NCI-H1048 (cell line): ENCODE data around the gene GNAT1.

Source experiments
- DNase-seq: peaks from one replicate; lab custom pipeline; 2025; lab: John Stamatoyannopoulos, UW

The GNAT1 gene

DNA sequence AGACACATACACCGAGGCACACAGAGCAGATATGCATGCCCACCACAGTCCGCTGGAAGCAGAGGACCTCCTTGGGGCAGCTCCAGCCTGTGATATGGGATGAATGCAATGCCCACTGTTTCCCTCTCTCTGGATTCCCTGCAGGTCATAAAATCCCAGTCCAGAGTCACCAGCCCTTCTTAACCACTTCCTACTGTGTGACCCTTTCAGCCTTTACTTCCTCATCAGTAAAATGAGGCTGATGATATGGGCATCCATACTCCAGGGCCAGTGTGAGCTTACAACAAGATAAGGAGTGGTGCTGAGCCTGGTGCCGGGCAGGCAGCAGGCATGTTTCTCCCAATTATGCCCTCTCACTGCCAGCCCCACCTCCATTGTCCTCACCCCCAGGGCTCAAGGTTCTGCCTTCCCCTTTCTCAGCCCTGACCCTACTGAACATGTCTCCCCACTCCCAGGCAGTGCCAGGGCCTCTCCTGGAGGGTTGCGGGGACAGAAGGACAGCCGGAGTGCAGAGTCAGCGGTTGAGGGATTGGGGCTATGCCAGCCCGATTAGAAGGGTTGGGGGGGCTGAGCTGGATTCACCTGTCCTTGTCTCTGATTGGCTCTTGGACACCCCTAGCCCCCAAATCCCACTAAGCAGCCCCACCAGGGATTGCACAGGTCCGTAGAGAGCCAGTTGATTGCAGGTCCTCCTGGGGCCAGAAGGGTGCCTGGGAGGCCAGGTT, at the start of gene GNAT1:
TSS of gene GNAT1 (plus strand) at position 675 of the 725 bp plus-strand sequence. CDS start 116 bp downstream, outside the sequence.
- DNase-seq, result no peak

DNA sequence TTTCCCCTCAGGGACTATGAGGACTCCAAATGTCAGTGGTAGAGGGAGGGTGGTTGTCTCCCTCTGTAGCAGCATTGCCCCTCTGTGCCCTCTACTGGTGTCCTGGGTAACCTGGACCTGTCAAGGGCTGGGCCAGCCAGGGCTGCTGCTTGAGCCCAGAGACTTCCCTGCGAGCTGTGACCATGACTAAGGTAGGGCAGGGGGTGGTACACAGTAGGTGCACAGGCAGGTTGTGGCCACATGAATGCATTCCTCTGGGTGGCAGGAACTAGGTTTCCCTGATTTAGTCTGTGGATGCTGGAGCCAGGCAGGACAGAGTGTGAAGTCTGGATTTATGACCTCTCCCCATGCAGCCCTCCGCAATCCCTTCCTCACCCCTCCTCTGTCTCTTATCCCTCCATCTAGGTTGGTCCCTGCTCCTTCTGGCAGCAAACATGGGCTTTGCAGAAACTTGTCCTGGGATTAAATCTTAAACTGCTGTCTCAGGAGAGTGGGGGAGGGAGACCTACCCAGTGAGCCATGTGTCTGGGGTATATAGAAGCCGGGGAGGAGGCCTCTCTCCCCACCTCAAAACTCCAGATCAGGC, 45.0 kb upstream of the GNAT1 start:
- DNase-seq, result no peak

DNA sequence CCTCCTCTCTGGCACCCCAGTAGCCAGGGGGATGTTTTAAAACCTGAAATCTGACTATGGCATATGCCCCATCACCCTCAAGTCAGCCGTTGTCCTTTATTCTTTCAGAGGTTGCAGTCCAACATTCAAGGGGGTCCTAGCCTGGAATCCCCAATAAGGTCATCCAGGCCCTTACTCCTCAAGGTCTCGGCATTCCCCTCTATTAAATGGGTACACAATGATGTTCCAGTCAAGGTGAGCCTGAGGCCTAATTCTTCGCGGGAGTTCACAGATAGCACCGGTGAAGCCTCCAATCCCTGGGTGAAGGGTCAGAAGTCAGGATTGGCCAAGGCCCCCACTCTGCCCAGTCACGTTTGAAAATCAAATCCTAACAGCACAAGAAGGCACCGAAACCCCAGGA, 44.4 kb upstream of the GNAT1 start:
- no peak for DNase-seq

DNA sequence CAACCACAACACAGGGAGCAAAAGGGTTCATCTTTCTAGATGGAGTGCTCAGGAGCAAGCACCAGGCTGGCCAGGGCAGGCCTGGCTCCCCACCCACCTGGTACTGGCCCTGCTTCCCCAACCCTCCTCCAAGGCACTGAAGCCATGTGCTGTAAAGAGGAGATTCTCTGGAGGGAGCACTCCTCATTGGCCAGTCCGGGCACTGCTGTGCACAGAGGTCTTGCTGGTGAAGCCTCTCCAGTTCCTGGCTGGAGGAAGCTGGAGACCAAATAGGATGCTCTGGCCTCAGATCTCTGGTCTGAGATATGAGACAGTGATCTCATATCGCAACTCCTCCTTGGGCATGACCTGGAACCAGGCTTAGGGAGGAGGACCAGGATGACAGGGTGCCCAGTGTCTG, 44.0 kb upstream of the GNAT1 start:
- no peak for DNase-seq

DNA sequence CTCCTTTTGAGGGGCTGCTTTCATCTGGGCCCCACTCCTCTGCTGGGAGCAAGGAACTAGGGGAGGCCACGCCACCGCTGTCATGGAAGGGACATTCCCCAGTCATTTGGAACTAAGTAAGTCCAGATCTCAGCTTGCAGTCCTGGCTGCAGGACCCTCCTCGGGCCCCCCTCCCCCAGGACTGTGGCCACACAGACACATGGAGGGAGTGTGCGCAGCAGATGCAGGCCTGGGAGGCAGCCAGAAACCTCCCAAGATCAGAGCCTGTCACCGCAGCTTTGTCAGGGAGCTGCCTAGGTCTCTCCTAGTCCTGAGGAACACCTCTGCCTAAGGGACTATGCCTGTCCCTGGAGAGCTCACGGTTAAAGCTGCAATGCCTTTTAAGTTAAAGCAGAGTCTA, 43.5 kb upstream of the GNAT1 start:
- no peak for DNase-seq

DNA sequence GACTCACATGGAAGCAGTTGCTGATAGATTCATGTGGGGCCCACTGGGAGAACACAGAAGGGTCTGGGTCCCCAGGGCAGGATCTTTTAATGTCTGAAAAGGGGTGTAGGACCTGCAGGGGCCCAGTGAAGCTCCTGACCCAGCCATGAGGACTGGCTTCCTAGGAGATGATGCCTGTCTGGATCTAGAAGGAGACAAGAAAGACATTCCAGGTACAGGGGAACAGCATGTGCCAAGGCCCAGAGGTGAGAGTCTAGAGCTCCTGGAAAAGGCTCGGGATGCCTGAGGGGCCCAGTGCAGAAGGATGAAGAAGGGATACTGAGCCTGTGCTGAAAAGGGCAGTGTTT, 41.0 kb upstream of the GNAT1 start:
- no peak for DNase-seq

DNA sequence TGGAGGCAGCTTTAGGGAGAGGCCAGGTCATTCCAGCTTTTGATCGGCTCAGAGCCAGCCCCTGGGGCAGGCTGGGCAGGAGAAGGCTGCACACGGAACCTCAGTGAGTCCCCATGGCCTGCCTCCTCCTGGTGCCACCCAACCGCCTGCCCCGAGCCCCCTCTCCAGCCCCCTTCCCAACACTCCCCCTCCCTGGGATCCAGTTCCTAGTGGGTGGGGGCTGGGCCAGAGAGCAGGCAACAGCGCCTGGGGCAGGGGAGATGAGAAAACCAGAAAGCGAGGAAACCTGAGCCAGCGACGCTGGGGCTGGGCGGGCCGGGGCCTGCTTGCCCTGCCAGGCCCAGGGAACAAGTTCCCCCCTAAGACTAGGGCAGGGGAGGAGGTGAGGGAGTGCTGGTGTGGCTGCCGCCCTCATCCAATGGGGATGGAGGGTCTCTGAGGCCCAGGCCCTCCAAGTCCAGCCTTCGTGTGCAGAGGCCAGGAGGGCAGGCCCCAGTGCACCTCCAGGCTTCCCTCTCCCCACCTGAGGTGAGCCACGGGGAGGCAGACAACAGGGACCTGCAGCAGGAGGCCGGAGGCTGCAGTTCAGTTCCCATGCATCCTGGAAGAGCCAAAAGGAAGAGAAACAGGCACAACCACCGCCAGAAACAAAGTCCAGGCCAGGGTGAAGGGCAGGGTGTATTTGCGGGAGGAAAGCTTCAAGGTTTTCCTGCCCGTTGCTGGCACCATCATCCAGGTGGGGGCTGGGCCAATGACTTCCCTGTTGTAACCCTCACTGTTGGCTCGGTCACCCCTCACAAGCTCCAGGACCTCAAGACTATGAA, 40.3 kb upstream of the GNAT1 start:
- no peak for DNase-seq

- DNase-seq, result no peak
Observed at GRCh38 chr3:50151728-50152127, 39.7 kb upstream of the GNAT1 start.

- DNase-seq, result no peak
Observed at GRCh38 chr3:50153782-50154475, 37.5 kb upstream of the GNAT1 start.

DNA sequence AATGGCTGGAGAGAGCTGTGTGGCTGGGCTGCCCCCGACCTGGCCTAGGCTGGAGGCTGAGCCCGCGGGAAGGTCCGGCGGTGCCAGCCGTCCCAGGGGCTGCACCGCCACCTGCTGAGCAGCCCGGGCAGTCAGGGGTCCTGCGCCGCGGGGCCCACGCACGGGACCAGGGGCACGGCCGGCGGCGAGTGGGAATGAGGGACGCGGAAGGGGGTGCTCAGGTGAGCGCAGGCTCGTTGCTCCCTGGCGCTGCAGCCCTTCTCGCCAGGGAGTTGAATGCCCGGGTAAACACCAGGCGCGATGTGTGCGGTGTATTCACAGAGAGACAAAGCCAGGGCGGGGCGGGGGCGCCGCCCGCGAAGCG, 37.0 kb upstream of the GNAT1 start:
- DNase-seq, result no peak

DNA sequence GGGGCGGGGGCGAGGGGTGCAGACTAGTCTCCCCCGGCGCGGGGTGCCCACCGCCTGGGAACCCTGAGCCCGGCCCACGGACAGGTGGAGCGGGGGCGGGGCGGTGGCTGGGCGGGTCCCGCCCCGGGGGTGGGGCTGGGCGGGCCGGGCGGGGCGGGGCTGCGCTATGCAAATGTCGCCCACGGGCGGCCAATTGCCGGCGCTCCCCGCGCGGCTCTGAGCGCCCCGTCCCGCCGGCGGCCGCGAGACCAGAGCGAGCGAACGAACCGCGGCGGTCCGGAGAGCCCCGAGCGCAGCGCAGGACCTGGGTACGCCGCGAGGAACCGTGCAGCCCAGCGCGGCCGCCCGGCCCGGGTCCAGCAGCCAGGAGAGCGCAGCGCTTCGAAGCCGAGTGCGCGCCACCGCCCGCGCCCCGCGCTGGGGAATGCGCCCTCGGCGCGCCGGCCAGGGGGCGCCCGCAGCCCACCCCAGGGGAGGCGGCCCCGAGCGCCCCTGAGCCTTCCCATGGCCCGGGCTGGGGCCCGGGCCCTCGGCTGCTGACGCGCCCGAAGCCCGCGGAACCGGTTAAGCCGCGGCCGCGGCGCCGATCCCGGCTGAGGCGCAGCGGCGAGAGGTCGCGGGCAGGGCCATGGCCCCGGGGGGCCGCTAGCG, 36.4 kb upstream of the GNAT1 start, which contains the start of gene SEMA3F:
TSS of gene SEMA3F (plus strand) at position 485 of the 651 bp plus-strand sequence. CDS start 4,299 bp downstream, outside the sequence.
- DNase-seq, result peak; percentile 28

DNA sequence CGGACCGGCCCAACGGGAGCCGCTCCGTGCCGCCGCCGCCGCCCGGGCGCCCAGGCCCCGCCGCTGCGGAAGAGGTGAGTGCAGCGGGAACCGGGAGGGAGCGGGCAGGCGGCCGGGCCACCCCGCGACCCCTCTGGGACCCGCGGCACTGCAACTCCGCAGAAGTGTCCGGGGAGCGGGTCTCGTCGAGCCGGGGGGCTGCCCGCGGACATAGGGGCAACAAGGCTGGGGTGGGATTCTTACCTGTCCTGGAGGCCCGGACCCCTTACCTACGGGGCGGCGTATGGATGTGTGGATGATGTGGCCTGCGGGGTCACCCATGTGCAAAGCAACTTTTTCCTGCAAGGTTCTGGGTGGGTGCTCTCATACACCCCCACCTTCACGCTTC, 35.9 kb upstream of the GNAT1 start:
- DNase-seq, result no peak

DNA sequence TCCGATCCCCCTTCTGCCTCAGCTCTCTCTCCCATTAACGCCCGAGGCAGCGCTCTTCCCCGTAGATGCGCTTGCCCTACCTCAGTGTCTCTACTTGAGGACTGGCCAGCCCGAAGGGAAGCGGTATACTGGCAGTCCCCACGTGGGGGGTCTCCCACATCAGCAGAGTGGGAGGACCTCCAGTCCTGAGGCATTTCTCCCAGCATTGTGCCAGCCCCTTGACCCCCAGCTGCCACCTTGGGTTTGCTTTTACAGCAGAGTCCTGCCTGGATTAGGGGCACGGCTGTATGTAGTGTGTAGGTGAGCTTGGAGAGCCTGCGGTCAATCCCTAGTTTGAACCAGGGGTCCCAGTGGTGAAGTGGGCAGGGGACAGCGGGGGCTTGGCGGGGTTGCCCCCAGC, 35.5 kb upstream of the GNAT1 start:
- no peak for DNase-seq

GRCh38 chr3:50156549-50157493, 34.6 kb upstream of the GNAT1 start:
- no peak for DNase-seq

DNA sequence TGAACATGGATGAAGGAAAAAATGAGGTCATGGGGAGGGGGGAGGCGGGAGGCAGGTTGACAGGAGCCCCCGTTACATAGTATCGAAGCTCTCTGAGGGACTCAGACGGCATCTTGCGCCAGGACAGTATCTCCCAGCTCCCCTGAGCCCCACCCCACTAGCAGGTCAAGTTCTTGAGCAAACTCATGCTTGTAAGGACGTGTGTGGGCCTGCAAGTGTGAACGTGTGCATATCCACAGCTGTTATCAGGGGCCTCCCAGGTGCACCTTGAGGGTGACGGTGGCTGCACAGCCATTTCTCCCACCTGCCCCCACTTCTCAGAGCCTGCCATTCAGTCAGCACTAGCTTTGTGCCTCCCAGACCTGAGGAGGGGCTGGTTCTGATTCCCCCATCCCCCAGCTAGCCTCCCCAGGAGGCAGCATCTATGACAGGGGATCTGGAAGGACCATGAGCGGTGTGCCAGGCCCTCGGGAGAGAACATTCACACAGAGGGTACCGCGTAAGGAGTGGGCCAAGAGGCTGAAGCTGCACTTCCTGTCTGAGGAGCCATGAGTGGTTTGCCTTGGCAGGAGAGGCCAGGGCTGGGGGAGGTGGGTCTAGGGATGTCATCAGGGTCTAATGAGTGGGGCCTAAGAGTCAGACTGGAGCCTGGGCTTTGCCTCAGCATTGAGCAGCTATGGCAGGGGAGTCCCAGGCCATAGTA, 33.4 kb upstream of the GNAT1 start:
- DNase-seq, result no peak

- DNase-seq, result no peak
Observed at GRCh38 chr3:50158530-50159146, 32.8 kb upstream of the GNAT1 start.

- no peak for DNase-seq
Observed at GRCh38 chr3:50160561-50160983, 30.8 kb upstream of the GNAT1 start.

DNA sequence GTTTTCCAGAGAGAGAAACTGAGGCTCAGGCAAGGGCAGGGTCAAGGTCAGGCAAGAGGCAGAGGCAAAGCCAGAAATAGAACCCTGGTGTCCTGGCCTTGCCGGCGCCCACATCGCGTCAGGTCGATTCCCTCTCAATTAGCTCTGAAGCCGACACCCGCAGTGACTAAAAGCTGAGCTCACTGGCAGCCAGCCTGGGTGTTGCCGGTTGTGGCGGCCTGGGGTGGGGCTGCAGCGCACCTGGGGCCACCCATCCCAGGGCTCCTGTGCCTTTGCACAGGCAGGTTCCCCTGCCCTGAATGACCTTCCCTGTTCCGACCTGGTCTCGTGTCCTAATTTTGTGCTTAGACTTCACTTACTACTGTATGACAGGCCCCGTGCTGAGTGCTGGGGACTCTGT, 30.1 kb upstream of the GNAT1 start:
- DNase-seq, result no peak

DNA sequence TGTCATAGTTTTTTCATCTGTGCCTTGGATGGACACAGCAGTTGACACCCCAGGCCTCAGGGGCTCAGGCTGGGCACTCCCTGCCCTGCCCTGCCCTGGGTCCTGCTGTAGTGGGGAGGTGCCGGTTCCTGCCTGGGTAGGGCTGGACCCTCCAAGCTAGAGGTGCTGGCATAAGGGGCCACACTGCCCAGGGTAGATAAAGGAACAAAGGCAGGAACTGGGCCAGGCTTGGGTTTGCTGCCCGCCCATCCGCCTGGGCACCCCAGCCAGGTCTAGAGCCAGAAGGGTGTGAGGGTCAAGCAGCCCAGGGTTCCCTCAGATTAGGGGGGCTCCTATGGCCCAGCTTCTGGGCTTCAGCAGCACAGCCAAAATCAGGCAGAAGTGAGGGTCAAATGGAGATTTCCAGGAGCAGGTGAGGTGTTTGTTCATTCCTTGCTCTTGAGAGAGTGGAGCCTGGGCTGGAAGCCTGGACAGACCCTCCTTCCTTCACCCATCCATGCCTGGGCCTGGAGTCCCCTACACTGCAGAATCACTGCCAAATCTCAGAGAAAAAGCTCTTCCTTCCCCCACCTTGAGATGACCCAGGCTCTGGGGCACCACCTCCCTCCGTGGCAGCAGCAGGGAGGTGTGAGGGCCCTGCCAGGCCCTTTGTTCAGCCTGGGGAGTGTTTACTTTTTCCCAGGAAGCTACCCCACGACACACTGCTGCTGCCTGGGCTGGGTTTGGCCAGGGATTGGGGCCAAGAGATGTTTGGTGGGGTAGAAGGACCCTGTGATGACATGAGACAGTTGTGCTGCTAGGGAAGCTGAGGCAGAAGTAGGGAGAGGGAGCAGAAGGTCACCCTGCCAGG, 29.2 kb upstream of the GNAT1 start:
- no peak for DNase-seq
